HEK293 (cell line): ENCODE data around the gene XNDC1N.

Experiments used
- CTCF ChIA-PET: fragments of 350-600 bp; formaldehyde crosslinking; extraction: SDS; loops from one replicate; lab custom pipeline; 2021; ENCODE audit warnings: antibody characterized with exemption; lab: Yijun Ruan, JAX
- POLR2A ChIA-PET: fragments of 300-600 bp; formaldehyde crosslinking; extraction: SDS; loops from one replicate; lab custom pipeline; 2020; ENCODE audit warnings: antibody characterized with exemption, inconsistent platforms; lab: Yijun Ruan, JAX
- H3K27ac ChIP-seq: fragments of 200-500 bp; sonication (Bioruptor generic); 2 replicates; pipeline ENCODE4 v1.5.1; 2014; ENCODE audit warnings: low read depth, low read length, control low read depth, inconsistent platforms; ENCODE audit errors: extremely low read depth
- H3K36me3 ChIP-seq, 2 experiments: fragments of 200-500 bp in 1 of 2; sonication (Bioruptor generic) in 1 of 2; 1 replicate in 1 of 2; 2 replicates in 1 of 2; pipeline ENCODE4 v1.5.1; 2014 to 2017; ENCODE audit warnings: inconsistent platforms in 2 of 2, low read length in 2 of 2; ENCODE audit not compliant: control insufficient read depth in 2 of 2, insufficient read depth in 1 of 2
- H3K4me1 ChIP-seq: fragments of 200-500 bp; sonication (Bioruptor generic); 2 replicates; pipeline ENCODE4 v1.5.1; 2014; ENCODE audit warnings: mild to moderate bottlenecking, low read length, inconsistent platforms; ENCODE audit not compliant: control insufficient read depth, insufficient read depth
- H3K4me3 ChIP-seq: 2 replicates; pipeline ENCODE4 v1.5.1; 2011; ENCODE audit warnings: low read depth, mild to moderate bottlenecking, control low read depth, low read length, moderate library complexity
- H3K9me3 ChIP-seq: fragments of 200-500 bp; sonication (Bioruptor generic); 2 replicates; pipeline ENCODE4 v1.5.1; 2014; ENCODE audit warnings: low read depth, low read length, inconsistent platforms; ENCODE audit not compliant: control insufficient read depth, insufficient read depth
- BCL11A ChIP-seq: fragments of 450-650 bp; formaldehyde crosslinking; IDR thresholded peaks from 2 replicates; pipeline ENCODE4 v1.5.1; 2016; ENCODE audit warnings: low read depth, missing biosample characterization, missing genetic modification characterization
- FEZF1 ChIP-seq: fragments of 450-650 bp; formaldehyde crosslinking; IDR thresholded peaks from 2 replicates; pipeline ENCODE4 v1.5.1; 2016; ENCODE audit warnings: missing biosample characterization, missing genetic modification characterization
- GLI2 ChIP-seq: fragments of 450-650 bp; formaldehyde crosslinking; IDR thresholded peaks from 2 replicates; pipeline ENCODE4; 2017; ENCODE audit warnings: missing biosample characterization, missing genetic modification characterization, low read depth, borderline replicate concordance
- GLIS1 ChIP-seq: fragments of 450-650 bp; formaldehyde crosslinking; IDR thresholded peaks from 2 replicates; pipeline ENCODE4 v1.5.1; 2016; ENCODE audit warnings: missing biosample characterization, missing genetic modification characterization
- KLF8 ChIP-seq: fragments of 450-650 bp; formaldehyde crosslinking; IDR thresholded peaks from 2 replicates; pipeline ENCODE4 v1.5.1; 2016; ENCODE audit warnings: missing biosample characterization, missing genetic modification characterization
- RBAK ChIP-seq: fragments of 450-650 bp; formaldehyde crosslinking; IDR thresholded peaks from 2 replicates; pipeline ENCODE4 v1.5.1; 2016; ENCODE audit warnings: missing biosample characterization, missing genetic modification characterization
- SCRT2 ChIP-seq: fragments of 450-650 bp; formaldehyde crosslinking; IDR thresholded peaks from 2 replicates; pipeline ENCODE4 v1.5.1; 2016; ENCODE audit warnings: missing biosample characterization, missing genetic modification characterization
- SETDB1 ChIP-seq: IDR thresholded peaks from one replicate; pipeline ENCODE4 v1.6.1; 2017; ENCODE audit warnings: mild to moderate bottlenecking, low read length, moderate library complexity, mixed read lengths; ENCODE audit not compliant: insufficient read length
- ZBTB21 ChIP-seq: fragments of 450-650 bp; formaldehyde crosslinking; IDR thresholded peaks from 2 replicates; pipeline ENCODE4 v1.5.1; 2017; ENCODE audit warnings: missing biosample characterization, missing genetic modification characterization
- ZNF157 ChIP-seq: fragments of 450-650 bp; formaldehyde crosslinking; IDR thresholded peaks from 2 replicates; pipeline ENCODE4 v1.5.1; 2016; ENCODE audit warnings: missing biosample characterization, missing genetic modification characterization
- ZNF202 ChIP-seq: fragments of 450-650 bp; formaldehyde crosslinking; IDR thresholded peaks from 2 replicates; pipeline ENCODE4 v1.5.1; 2016; ENCODE audit warnings: missing biosample characterization, missing genetic modification characterization, borderline replicate concordance
- ZNF23 ChIP-seq: fragments of 450-650 bp; formaldehyde crosslinking; IDR thresholded peaks from 2 replicates; pipeline ENCODE4 v1.5.1; 2016; ENCODE audit warnings: missing biosample characterization, missing genetic modification characterization, borderline replicate concordance
- ZNF324 ChIP-seq: fragments of 450-650 bp; formaldehyde crosslinking; IDR thresholded peaks from 2 replicates; pipeline ENCODE4 v1.5.1; 2016; ENCODE audit warnings: missing biosample characterization, missing genetic modification characterization
- ZNF394 ChIP-seq: fragments of 450-650 bp; formaldehyde crosslinking; IDR thresholded peaks from 2 replicates; pipeline ENCODE4 v1.5.1; 2016; ENCODE audit warnings: missing biosample characterization, missing genetic modification characterization, mild to moderate bottlenecking, moderate library complexity, borderline replicate concordance
- ZNF510 ChIP-seq: fragments of 450-650 bp; formaldehyde crosslinking; IDR thresholded peaks from 2 replicates; pipeline ENCODE4 v1.5.1; 2018; ENCODE audit warnings: mild to moderate bottlenecking, missing genetic modification characterization, missing biosample characterization; ENCODE audit not compliant: insufficient replicate concordance
- ZNF529 ChIP-seq: fragments of 450-650 bp; formaldehyde crosslinking; IDR thresholded peaks from 2 replicates; pipeline ENCODE4 v1.5.1; 2017; ENCODE audit warnings: missing genetic modification characterization, missing biosample characterization; ENCODE audit not compliant: insufficient replicate concordance
- ZNF585B ChIP-seq: fragments of 450-650 bp; formaldehyde crosslinking; IDR thresholded peaks from 2 replicates; pipeline ENCODE4 v1.5.1; 2016; ENCODE audit warnings: missing biosample characterization, missing genetic modification characterization
- ZNF645 ChIP-seq: fragments of 450-650 bp; formaldehyde crosslinking; IDR thresholded peaks from 2 replicates; pipeline ENCODE4; 2016; ENCODE audit warnings: missing biosample characterization, missing genetic modification characterization
- ZSCAN16 ChIP-seq: fragments of 450-650 bp; formaldehyde crosslinking; IDR thresholded peaks from 2 replicates; pipeline ENCODE4 v1.5.1; 2016; ENCODE audit warnings: missing biosample characterization, missing genetic modification characterization
- ZSCAN30 ChIP-seq: fragments of 450-650 bp; IDR thresholded peaks from 2 replicates; pipeline ENCODE4 v1.5.1; 2018; ENCODE audit warnings: missing biosample characterization, mild to moderate bottlenecking, missing genetic modification characterization, moderate library complexity
- TF ChIP-seq, protein P1 (sequence below): fragments of 450-650 bp; formaldehyde crosslinking; IDR thresholded peaks from 2 replicates; pipeline ENCODE4 v1.5.1; 2016; ENCODE audit warnings: missing biosample characterization, missing genetic modification characterization
- TF ChIP-seq, protein P2 (sequence below): fragments of 450-650 bp; formaldehyde crosslinking; IDR thresholded peaks from 2 replicates; pipeline ENCODE4 v1.5.1; 2016; ENCODE audit warnings: missing biosample characterization, missing genetic modification characterization

XNDC1N gene

DNA sequence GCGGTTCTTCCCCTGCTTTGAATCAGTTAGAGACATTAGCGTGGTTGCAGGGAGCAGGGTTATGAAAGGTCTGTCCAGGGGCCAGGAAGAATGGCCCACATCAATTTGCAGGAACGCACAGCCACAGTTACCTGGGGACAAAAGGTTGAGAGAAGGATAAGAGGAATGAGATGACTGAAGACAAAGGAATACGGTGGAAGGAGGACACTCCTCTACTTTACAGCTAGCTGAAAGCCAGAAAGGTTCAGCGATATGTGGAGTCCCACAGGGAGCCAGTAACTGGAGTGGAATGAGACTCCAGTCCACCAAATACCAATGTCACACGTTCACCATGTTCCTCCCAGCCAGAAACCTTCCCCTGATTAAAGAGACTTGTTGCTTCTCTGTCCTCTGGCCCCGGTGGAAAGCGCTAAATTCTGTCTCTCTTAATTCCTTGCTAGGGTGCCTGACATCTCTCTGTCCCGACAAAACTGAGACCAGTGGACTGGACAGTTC, 10.7 kb downstream of the XNDC1N start:
- H3K27ac ChIP-seq, result no peak overlapping the region
- no peaks in the 10 kb centered on the region for H3K9me3 ChIP-seq
- H3K4me3 ChIP-seq, result no peak overlapping the region
- CTCF ChIA-PET, result no interaction called here
- POLR2A ChIA-PET, result no interaction called here
- TF ChIP-seq BCL11A, result no peak
- TF ChIP-seq ZNF394 (tag by site-specific recombination), result no peak
- TF ChIP-seq ZSCAN30, result no peak
- no peak for TF ChIP-seq ZNF157 (tag by site-specific recombination)
- TF ChIP-seq ZNF645, result no peak
- no peak for TF ChIP-seq SETDB1
- TF ChIP-seq GLI2 (tag by site-specific recombination), result no peak
- TF ChIP-seq, protein P1, sequence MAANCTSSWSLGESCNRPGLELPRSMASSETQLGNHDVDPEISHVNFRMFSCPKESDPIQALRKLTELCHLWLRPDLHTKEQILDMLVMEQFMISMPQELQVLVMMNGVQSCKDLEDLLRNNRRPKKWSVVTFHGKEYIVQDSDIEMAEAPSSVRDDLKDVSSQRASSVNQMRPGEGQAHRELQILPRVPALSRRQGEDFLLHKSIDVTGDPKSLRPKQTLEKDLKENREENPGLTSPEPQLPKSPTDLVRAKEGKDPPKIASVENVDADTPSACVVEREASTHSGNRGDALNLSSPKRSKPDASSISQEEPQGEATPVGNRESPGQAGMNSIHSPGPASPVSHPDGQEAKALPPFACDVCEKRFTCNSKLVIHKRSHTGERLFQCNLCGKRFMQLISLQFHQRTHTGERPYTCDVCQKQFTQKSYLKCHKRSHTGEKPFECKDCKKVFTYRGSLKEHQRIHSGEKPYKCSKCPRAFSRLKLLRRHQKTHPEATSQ (tag by site-specific recombination), result no peak
- TF ChIP-seq ZSCAN16, result no peak
- TF ChIP-seq ZNF585B (tag by site-specific recombination), result no peak
- TF ChIP-seq ZNF529, result no peak
- TF ChIP-seq GLIS1 (tag by site-specific recombination), result no peak
- no peak for TF ChIP-seq ZNF510 (tag by site-specific recombination)
- no peak for TF ChIP-seq RBAK (tag by site-specific recombination)
- TF ChIP-seq, protein P2, sequence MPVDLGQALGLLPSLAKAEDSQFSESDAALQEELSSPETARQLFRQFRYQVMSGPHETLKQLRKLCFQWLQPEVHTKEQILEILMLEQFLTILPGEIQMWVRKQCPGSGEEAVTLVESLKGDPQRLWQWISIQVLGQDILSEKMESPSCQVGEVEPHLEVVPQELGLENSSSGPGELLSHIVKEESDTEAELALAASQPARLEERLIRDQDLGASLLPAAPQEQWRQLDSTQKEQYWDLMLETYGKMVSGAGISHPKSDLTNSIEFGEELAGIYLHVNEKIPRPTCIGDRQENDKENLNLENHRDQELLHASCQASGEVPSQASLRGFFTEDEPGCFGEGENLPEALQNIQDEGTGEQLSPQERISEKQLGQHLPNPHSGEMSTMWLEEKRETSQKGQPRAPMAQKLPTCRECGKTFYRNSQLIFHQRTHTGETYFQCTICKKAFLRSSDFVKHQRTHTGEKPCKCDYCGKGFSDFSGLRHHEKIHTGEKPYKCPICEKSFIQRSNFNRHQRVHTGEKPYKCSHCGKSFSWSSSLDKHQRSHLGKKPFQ, result no peak
- TF ChIP-seq ZBTB21 (tag by site-specific recombination), result no peak
- peaks cover 3 to 64% of the 10 kb centered on the region in 2 experiments; a peak in 2 of 3 replicates for H3K36me3 ChIP-seq
- no peaks in the 10 kb centered on the region for H3K4me1 ChIP-seq

GRCh38 chr11:71914617-71915189, 13.7 kb downstream of the XNDC1N start:
- Histone ChIP-seq H3K27ac (no peak overlapping the region), H3K36me3 (peaks cover 3 to 72% of the 10 kb centered on the region in 2 experiments; a peak in 2 of 3 replicates), H3K4me1 (no peaks in the 10 kb centered on the region), H3K4me3 (no peak overlapping the region), H3K9me3 (no peaks in the 10 kb centered on the region)
- no peak for TF ChIP-seq ZNF202
- no peak for TF ChIP-seq ZNF23 (tag by site-specific recombination)
- no peak for TF ChIP-seq KLF8 (tag by site-specific recombination)
- TF ChIP-seq FEZF1 (tag by site-specific recombination), result no peak
- TF ChIP-seq ZNF324 (tag by site-specific recombination), result no peak
- no peak for TF ChIP-seq SCRT2 (tag by site-specific recombination)
- CTCF ChIA-PET, result interaction anchor here (0.7 kb wide), 1 partner anchor 35 kb away, joined by 3 read pairs; no protein-coding TSS in a partner anchor
- POLR2A ChIA-PET, result interaction anchor here (1.4 kb wide), 1 partner anchor 13 kb away, joined by 4 read pairs; the partner anchor contains the start of gene XNDC1N
